ENCODE results near the gene CPSF4L. TPM values are rescaled to one million over a fixed set of nuclear protein-coding genes. Genes with fewer than 3 reads are reported as not detected.

The CPSF4L gene
- total and polyA plus RNA-seq, 2 of the 13 experiments (the other 11 are each of a cell fraction or from before 2014, with no cell fraction given): 0.73 to 1.6 TPM

- TF ChIP-seq MED13 (CRISPR knock-in tag; IDR thresholded peaks at IDR 0.05) (0 out of 2 replicates have a peak, but pooled peaks have one; percentile 60), ZNF136 (CRISPR knock-in tag; IDR thresholded peaks at IDR 0.05; ENCODE audit: low read depth) (0 out of 2 replicates have a peak, but pooled peaks have one; percentile 71), ZNF441 (CRISPR knock-in tag; IDR thresholded peaks at IDR 0.05; ENCODE audit: borderline replicate concordance) (peak; percentile 44; the same call in 1 of the 2 replicates), ZNF570 (CRISPR knock-in tag; IDR thresholded peaks at IDR 0.05; ENCODE audit: borderline replicate concordance) (no peak), ATRX (CRISPR knock-in tag; IDR thresholded peaks at IDR 0.05; ENCODE audit: borderline replicate concordance) (no peak), SAP130 (CRISPR knock-in tag; IDR thresholded peaks at IDR 0.05; ENCODE audit: low read depth) (peak; percentile 74; the same call in 1 of the 2 replicates), SP5 (CRISPR knock-in tag; IDR thresholded peaks at IDR 0.05; ENCODE audit: borderline replicate concordance, low read depth) (peak; percentile 36; the same call in 1 of the 2 replicates), ZNF572 (CRISPR knock-in tag; IDR thresholded peaks at IDR 0.05) (no peak), PBX2 (CRISPR knock-in tag; IDR thresholded peaks at IDR 0.05) (no peak), RAD51 (IDR thresholded peaks at IDR 0.05; ENCODE audit: borderline replicate concordance) (no peak), MTA1 (CRISPR knock-in tag; IDR thresholded peaks at IDR 0.05; ENCODE audit: borderline replicate concordance) (peak; percentile 63; the same call in 1 of the 2 replicates), ZKSCAN1 (IDR thresholded peaks at IDR 0.05; ENCODE audit: low read length) (peak; percentile 75), POGZ (CRISPR knock-in tag; IDR thresholded peaks at IDR 0.05) (peak; percentile 82), ZSCAN31 (CRISPR knock-in tag; IDR thresholded peaks at IDR 0.05; ENCODE audit: low read depth) (peak; percentile 81; the same call in 1 of the 2 replicates), CEBPG (CRISPR knock-in tag; IDR thresholded peaks at IDR 0.05) (peak; percentile 11; the same call in 1 of the 2 replicates), REST (IDR thresholded peaks at IDR 0.05; ENCODE audit: borderline replicate concordance in 1 of 2, low read depth in 1 of 2, low read length in 2 of 2) (0 out of 4 replicates have a peak, but pooled peaks of 1 of the 2 experiments have one; percentile 24), HOXA5 (CRISPR knock-in tag; IDR thresholded peaks at IDR 0.05) (0 out of 2 replicates have a peak, but pooled peaks have one; percentile 26), MIXL1 (CRISPR knock-in tag; IDR thresholded peaks at IDR 0.05) (0 out of 2 replicates have a peak, but pooled peaks have one; percentile 10), ZNF772 (CRISPR knock-in tag; IDR thresholded peaks at IDR 0.05) (peak; percentile 64; the same call in 1 of the 2 replicates), IKZF4 (CRISPR knock-in tag; IDR thresholded peaks at IDR 0.05; ENCODE audit: borderline replicate concordance, low read depth, not compliant biosample characterization) (peak; percentile 12)
- TF ChIP-seq, protein P1, sequence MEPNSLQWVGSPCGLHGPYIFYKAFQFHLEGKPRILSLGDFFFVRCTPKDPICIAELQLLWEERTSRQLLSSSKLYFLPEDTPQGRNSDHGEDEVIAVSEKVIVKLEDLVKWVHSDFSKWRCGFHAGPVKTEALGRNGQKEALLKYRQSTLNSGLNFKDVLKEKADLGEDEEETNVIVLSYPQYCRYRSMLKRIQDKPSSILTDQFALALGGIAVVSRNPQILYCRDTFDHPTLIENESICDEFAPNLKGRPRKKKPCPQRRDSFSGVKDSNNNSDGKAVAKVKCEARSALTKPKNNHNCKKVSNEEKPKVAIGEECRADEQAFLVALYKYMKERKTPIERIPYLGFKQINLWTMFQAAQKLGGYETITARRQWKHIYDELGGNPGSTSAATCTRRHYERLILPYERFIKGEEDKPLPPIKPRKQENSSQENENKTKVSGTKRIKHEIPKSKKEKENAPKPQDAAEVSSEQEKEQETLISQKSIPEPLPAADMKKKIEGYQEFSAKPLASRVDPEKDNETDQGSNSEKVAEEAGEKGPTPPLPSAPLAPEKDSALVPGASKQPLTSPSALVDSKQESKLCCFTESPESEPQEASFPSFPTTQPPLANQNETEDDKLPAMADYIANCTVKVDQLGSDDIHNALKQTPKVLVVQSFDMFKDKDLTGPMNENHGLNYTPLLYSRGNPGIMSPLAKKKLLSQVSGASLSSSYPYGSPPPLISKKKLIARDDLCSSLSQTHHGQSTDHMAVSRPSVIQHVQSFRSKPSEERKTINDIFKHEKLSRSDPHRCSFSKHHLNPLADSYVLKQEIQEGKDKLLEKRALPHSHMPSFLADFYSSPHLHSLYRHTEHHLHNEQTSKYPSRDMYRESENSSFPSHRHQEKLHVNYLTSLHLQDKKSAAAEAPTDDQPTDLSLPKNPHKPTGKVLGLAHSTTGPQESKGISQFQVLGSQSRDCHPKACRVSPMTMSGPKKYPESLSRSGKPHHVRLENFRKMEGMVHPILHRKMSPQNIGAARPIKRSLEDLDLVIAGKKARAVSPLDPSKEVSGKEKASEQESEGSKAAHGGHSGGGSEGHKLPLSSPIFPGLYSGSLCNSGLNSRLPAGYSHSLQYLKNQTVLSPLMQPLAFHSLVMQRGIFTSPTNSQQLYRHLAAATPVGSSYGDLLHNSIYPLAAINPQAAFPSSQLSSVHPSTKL (CRISPR knock-in tag; IDR thresholded peaks at IDR 0.05): peak; percentile 28
Observed at GRCh38 chr17:73278049-73278464, 16.4 kb upstream of the CPSF4L start (continued).

Measured in HepG2 (cell line).